NCI-H446 (cell line): Measurements from ENCODE around the gene ABHD8.

Experiments
- DNase-seq, 2 experiments: peaks; one replicate each; lab custom pipeline; 2025; lab: John Stamatoyannopoulos, UW

ABHD8 gene

DNA sequence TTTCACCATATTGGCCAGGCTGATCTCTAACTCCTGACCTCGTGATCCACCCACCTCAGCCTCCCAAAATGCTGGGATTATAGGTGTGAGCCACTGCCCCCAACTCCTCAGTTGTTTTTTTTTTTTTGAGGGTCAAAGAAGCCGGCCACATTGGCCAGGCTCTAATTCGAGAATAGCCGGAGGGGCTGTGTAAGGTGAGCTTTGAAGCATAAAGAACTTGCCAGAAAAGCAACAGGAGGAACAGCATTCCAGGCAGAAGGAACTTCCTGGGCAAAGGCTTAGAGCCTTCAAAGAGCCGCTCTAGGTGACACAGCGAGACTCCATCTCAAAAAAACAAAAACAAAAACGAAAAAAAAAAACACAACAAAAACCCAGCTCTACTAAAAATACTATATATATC lies 37.2 kb downstream of the ABHD8 start:
- DNase-seq, result no peak

DNA sequence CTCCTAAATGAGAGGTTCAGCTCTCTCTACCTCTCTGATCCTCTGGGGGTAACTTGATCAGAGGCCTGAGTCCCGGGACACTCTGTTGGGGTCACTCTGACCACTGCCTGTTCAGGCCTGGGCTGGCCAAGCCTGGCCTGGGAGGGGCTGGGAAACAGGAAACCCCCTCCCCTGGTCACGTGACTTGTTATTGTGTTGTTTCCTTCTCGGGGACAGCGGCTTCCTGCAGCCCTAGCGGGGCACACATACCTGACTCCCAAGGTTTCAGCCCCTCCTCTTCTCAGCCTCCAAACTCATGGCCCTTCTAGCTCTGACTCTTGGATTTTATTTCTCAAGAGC lies 38.6 kb downstream of the ABHD8 start, which contains the start of gene USHBP1:
Gene USHBP1 (minus strand): TSS at position 105 of the 339 bp plus-strand sequence. CDS start 446 bp downstream, outside the sequence.
- no peak for DNase-seq

DNA sequence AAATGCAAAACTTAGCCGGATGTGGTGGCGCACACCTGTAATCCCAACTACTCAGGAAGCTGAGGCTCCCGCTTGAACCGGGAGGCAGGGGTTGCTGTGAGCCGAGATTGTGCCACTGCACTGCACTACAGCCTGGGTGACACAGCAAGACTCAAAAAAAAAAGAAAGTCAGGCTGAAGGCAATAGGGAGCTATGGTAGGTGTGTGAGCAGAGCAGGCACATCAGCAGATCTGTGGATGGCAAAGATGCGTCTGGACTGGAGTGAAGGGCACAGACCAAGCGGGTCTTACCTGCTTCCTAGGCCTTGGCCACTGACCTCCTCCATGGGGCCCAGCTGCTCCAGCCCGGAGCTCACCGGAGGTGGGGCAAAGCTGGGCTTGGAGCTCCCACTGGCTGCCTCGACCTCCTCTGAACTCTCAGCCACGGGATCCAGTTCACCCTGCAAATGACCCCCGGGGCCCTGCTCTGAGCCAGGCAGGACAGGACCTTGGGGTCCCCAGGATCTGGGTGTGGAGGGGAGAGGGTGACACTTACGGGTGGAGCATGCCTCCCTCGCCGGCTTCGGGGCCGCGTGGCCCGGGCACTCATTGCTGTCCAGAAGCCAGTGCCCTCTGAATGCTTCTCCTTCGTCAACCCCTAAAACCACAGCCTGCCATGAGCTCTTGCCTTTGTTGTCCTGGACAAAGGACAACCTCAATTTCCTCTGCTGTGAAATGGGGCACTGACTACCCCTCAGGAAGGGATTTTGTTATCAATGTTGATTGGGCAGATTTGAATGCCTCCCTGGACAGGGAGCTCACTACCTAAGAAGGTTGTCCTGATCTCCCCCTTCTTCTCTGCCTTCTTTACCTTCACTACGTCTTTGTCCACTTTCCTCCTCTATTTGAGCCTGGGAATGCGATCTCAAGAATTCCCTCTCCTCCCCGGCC lies 39.2 kb downstream of the ABHD8 start:
- DNase-seq, result no peak

DNA sequence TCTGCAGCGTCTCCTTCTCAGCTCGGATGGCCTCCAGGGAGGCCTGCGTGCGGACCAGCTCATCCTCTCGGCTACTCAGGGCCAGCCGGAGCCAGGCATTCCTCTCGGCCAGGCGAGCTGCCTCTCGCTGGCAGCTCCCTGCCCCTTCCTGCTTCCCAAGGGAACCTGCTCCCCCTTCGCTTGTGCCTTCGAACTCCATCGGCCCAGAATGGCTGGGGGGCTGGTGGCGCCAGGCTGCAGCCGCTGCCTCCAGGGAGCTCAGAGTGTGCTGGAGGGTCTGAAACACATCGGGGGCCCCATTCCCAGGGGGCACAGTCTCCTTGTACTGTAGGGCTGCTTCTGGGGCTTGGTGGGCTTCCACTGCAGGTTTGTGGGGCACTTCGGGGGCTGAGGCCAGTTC lies 40.7 kb downstream of the ABHD8 start:
- DNase-seq, result no peak

DNA sequence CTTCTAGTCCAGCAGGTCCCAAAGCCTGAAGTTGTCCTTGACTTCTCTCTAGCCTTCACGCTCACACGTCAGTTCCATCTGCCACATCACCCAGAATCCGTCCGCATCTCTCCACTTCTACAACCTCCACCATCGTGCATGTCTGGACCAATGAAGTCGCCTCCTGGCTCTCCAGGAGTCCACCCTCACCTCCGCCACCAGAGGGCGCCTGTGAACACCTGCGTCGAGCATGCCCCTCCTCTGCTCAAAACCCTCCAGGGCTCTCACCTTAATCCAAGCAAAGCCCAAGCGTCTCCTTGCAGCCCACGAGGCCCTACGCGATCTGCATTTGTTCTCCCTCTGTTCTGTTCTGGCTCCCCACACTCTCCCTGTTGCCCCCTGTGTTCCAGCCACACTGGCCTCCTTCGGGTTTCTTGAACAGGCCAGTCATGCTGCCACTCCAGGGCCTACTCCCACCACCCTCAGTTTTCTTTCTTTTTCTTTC lies 42.3 kb downstream of the ABHD8 start:
- peak; percentile 87 to 88 for DNase-seq

DNA sequence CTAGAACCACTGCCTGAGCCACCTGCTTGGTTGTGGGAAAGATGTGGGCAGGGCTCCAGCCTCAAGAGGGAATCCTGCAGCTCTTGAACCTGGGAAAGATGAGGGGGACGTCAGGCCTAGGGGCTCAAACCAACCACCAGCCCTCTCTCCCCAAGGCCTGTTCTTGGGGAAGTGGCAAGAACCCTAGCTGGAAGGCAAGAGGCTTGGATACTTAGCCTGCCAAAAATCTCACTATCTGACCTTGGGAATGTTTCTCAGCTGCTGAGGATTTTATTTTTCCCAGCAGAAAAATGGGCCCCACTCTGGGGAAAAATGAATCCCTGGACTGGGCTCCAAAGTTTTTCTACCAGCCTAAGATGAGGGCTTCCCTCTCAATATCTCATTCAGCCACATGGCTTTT lies 43.3 kb downstream of the ABHD8 start:
- DNase-seq, result no peak

DNA sequence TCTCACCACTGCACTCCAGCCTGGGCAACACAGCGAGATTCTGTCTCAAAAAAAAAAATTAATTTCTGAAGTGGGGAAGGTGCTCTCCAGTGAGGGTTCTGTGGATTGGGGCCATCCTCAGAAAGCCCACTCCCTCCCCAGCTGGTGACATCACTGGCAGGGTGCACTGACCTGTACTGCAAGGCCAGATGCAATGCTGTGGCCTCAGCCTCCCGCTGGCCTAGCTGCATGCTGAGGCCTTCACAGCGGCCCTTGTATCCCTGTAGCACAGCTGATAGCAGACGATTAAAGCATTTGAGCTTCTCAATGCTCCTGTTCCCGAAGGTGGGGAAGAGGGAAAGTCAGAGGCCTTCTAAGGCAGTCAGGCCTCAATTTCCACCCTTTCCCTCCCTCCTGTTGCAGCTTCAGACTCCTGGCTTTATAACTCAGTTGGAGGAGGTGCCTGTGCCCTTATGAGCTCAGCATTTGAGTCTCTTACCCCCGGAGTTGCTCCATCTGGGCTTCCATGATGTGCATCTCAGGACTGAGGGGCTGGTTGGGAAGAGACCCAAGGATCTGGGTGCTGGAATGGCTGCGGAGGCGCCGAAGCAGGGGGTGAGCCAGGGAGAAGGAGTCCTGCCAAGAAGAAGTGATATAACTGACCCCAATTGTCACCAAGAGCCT lies 44.0 kb downstream of the ABHD8 start:
- DNase-seq, result no peak

DNA sequence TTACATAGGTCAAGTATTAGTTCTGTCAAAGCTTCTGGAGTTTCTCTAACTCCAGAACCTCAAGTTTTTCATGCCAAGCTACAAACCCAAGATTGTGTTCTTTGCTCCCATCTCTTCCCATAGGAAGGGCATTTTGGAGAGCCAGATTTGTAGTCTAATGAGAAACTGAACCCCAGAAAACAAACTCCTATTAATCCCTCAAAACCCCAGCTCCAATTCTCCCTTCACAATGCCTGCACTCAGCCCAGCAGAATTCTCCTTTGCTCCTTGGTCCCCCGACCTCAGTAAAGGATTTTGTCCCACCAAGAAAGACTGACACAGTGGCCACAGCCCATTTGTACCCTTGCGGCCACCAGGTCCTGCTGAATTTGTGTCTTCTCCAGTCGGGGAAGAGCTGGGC lies 47.1 kb downstream of the ABHD8 start:
- DNase-seq, result no peak

DNA sequence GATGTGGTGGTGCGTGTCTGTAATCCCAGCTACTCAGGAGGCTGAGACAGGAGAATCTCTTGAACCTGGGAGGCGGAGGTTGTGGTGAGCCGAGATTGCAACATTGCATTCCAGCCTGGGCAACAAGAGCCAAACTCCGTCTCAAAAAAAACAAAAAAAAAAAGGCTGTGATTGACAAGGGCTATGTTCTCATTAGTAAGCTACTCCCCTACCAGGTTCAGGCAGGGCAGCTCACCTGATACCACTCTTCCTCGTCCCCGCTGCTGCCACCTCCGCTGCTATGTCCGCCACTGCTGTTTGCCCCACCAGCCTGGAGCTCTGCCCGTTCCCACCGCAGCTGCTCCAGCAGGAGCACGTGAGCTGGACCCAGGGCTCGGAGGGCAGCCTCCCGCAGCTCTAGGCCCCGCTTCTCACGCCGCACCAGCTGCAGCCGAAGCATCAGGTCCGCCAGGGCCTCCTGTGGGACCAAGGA lies 48.0 kb downstream of the ABHD8 start:
- no peak for DNase-seq

DNA sequence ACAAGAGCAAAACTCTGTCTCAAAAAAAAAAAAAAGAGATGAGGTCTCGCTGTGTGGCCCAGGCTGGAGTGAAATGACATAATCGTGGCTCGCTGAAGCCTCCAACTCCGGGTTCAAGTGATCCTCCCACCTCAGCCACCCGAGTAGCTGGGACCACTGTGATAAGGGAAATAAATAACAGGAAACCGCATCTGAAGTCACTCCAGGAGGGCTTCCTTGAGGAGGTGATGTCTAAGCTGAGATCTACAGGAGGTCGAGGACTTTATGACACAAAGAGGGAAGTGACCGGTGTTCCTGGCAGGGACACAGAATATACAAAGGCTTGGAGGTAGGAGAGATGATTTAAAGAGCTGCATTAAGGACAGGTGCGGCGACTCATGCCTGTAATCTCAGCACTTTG lies 48.6 kb downstream of the ABHD8 start:
- no peak for DNase-seq

DNA sequence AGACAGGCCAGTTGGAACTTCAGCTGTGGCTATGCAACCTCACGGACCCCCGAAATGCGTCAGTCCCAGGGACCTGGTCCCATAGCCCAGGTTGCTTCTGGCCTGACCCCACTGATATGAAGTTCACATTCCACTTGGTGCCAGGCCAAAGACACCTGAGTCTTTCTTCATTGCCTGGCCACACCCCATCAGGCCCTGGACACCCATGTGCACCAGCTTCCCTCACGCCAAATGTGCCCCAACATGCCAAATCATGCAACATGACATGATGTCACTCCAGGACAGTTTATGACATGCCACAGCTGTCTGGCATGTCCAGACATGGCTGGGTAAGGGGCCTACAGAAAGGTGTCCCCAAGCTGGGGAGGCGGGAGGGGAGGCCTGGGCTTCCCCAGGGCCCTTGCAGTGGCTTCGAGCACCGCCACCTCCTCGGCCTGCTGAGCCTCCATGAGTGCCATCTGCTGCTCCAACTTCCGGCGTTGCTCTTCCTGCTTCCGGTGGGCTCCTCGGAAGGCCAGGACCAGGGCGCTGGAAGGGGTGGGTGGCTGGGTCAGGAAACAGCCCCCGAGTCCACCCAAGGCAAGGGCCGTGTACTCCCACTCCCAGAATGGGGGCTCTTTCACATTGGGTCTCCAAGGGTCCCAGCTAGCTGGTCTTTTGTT lies 53.2 kb downstream of the ABHD8 start:
- DNase-seq, result no peak

DNA sequence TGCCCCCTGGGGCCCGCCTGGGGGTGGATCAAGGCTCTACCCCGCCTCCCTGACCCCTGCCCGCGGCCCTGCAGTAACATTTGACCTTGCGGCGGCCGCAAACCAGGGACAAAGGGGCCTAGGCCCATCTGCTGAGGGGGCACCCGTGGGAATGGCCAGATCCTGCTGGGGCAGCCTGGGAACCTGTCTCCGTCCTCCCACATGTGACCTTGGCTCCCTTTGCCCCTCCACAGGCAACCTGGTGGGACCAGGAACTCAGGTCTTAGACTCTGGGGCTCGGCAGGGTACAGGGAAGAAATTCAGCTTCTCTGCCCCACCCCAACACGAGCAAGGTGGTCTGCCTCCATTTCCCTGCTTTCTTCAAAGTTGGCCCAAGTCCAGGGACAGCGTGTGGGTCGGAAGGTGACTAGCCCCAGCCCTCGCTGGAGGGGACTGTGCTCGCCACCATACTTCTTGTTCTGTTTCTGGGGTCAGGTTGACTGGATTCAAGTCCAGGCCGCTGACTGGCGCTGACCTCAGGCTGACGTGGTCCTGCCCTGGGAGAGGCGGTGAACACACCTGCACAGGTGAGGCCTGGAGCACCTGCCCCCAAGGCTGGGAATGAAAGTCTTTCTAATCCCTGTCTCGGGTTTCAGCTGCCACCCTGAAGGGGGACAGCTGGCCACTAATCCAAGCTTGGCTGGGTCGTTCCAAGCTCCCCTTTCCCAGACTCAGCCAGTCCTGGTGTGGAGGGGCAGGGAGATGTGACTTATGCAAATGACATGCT lies 55.0 kb downstream of the ABHD8 start:
- DNase-seq, result no peak

DNA sequence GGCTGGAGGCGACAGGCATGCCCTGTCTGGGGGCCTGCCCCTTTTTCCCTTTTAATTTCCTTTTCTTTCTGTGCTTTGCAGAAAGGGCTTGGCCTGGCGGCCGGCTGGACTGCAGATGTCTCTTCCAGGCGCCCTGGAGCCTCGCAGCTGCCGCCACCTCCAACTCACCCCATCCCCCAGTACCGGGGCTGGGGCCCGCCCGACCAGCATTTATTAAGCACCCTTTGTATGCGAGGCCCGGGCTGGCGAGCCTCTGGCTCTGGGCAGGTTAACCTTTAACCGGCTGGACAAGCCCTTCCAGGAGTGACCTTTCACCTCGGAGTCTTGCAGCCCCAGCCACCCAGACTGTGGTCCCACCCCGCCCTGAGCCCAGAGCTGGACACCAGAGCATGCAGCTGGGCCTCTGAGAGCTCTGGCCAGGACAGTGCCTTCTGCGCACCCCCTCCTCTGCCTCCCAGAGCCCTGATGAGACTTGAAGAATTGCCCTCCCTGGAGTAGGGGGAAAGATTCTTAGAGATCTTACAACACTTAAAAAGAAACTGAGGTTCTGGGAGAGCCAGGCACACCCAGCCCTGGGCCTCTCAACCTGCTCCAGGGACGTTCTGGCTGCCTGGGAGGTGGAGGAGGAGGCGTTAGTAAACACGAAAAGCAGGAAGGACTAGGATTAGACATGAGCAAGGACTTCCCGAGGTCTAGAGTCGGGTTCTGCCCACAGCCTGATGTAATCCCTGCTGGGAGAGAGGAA lies 56.4 kb downstream of the ABHD8 start:
- DNase-seq, result no peak

DNA sequence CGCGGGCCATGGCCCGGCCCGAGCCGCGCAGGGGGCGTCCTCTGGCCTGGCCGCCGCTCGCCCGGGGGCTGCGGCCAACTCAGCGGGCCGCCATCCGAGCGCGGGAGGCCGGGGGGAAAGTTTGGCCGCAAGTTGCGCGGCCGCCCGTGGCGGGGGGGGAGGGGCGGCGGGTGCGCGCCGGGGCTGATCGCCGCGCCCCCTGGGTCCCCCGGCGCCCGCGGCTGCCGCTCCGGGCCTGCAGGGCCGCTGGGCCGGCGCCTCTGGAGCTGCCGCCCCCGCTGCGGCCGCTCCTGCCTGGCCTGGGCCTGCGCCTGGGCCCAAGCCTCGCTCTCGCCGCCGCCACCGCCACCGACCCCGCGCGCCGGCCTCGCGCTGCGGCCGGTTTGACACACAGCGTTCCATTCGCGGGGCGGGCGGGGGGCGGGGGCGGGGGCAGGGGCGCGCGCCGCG lies 57.7 kb downstream of the ABHD8 start, which contains the start of gene NR2F6:
Gene NR2F6 (minus strand): TSS at position 385 of the 450 bp plus-strand sequence. CDS start 699 bp downstream, outside the sequence.
- DNase-seq, result no peak

DNA sequence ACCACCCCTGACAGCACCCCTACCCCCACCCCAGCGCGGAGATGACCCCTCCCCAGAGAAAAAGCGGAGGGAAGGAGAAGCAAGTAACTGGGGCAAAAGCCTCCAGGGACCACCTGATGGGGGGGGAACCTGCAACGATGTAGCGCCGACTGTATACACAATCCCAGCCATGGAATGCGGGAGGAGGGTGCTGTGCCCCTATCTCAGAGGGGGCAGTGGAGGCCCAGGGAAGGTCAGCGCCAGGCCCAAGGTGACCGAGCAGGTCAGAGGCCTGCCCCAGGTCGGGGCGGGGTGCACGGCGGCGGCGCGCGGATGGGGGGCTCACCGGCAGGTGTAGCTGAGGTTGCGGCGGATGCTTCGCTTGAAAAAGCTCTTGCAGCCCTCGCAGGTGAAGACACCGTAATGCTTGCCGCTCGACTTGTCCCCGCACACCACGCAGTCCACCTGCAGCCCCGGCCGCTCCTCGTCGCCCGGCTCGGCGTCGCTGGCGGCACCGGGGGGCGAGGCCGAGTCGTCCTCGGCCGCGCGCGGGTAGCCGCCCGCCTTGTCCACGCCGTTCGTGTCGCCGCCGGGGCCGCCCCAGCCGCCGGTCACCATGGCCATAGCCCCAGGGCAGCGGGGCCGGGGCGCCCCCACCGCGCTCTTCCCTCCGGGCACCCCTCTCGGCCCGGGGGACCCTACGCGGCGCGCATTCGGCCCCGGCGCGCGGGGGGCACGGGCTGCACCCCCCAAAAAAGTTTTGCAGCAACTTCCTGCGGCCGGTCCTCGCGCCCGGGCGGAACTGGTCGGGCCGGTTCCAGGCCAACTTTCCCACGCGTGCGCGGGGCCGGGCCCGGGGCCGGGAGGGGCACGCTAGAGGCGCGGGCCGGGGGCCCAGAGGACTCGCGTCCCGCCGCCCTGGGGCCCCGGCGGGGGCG lies 58.3 kb downstream of the ABHD8 start:
- no peak for DNase-seq

DNA sequence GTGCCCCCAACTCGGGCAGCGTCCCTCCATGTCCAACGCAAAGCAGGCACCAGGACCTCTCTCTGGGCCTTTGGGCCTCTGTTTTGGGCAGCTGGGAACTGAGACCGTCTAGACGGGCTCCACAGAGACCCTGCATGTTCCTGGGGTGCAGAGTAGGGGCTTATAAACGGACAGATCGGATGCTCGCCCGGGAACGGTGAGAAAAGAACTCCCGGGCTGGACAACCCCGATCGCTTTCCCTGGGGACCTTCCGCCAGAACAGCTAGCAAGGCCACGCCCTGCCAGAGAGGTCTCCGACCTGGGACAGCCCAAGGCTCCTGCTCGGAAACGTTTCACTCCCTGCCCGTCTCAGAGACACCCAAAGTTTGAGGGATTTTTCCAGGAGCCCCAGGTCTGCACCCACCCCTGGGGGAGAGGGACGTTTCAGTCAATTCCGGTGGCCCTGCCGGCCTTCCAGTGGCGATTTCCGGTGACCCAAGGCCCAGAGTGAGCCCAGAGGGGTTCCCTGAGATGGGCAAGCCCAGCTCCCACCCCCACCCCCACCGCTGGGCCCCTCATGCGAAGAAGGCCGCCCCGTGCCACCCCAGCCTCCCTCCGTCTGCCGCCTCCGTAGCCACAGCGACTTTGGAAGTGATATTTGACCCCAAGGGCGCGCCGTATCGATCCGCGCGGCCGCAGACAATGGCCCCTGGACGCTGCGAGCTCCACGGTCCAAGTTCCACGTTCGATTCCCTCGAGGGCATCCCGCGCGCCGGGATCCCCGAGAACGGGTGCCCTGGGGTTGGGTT lies 59.2 kb downstream of the ABHD8 start:
- no peak for DNase-seq

DNA sequence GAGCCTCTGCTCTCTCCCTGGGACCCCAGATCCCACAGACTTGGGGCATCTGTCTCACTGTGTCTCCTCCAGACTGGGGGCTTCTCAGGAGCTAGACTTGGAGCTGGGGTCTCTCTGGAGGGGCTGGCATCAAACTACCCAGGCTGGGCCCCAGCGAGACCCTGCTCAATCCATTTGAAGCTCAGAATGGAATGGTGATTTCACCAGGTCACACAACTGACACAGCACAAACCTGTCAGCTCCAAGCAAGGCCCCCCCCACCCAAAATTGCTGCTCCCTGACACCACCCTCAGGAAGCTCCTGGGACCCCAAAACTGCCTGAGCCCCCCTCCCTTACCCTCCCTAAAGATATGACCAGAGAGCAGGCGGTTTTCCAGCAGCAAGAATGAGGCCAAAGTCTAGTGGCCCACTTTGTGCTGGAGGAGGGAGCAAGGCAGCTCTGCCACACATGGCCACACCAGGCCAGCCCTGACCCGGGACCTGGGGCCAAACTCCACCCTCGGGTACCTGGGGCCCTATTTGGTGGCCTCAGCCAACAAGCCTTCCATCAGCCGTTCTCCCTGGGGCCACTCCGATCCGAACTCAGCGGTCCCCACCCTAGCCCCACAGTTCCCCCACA lies 59.9 kb downstream of the ABHD8 start:
- DNase-seq, result no peak

DNA sequence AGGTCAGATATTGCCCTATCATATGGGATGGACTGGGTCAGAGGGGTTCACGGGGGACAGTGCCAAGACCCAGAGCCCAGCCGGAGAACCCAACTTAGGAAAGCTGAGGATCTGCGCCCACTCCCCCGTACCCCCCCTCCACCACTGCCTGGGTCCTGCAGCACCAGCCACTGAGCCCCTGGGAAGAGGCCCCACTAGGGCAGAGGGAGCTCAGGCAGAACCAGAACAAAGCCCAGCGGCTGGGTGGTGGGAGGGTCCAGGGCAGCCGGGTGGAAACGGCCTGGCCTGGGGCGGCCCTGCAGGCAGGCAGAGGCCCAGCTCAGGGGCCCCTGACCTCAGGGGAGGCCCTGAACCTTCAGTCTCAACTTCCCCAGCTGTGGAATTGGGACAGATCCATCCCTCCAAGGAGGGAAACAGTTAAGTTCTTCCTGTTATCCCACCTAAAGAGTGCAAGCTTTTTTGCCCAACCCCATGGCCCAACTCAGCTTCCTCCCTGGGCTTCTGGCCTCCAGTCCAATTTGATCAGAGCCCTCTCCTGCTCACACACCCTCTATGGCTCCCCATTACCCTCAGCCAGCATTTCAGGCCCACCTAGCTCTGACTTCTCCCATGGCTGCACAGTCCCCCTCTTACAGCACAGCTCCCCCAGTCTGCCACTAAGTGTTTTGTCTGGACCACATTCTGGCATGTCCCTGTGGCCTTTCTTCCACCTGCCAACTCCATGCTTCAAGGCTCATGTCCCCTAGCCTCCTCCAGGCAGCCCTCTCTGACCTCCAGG lies 60.6 kb downstream of the ABHD8 start:
- no peak for DNase-seq
